ENCODE data around the gene PMEPA1.

PMEPA1 gene

DNA sequence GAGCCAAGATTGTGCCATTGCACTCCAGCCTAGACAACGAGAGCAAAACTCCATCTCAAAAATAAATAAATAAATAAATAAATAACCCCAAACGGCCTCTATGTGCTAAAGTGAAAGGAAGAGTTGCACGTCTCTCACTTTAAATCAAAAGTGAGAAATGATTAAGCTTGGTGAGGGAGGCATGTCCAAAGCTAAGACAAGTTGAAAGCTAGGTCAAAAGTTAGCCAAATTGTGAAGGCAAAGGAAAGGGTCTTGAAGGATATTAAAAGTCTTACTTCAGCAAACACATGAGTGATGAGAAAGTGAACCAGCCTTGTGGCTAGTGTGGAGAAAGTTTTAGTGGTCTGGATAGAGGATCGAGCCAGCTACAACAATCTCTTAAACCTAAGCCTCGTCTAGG is 103.9 kb downstream of the PMEPA1 start:
- DNase-seq (ENCODE audit: low spot score), result no peak

GRCh38 chr20:57605045-57605444 is 104.8 kb downstream of the PMEPA1 start:
- DNase-seq (ENCODE audit: low spot score), result no peak

GRCh38 chr20:57603120-57603519 is 106.7 kb downstream of the PMEPA1 start:
- DNase-seq (ENCODE audit: low spot score), result no peak

- no peak for DNase-seq (ENCODE audit: low spot score)
Observed at GRCh38 chr20:57601737-57602136, 108.1 kb downstream of the PMEPA1 start.

DNA sequence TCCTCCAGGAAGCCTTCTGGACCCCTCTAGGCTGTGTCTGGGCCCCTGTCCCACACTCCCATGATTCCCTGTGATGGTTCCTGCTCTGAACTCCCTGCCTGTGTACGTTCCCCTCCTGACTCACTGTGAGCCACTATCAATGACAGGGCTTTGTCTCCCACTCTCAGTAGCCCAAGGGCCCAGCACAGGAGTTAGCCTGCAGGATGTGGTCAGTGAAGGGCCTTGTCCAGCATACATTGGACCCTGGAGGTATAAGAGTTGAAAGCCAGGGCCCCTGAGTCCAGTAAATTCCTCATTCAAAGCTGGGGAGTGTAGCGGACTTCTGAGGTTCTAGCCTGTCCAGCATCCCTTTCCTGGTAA is 108.6 kb downstream of the PMEPA1 start:
- DNase-seq (ENCODE audit: low spot score), result no peak

DNA sequence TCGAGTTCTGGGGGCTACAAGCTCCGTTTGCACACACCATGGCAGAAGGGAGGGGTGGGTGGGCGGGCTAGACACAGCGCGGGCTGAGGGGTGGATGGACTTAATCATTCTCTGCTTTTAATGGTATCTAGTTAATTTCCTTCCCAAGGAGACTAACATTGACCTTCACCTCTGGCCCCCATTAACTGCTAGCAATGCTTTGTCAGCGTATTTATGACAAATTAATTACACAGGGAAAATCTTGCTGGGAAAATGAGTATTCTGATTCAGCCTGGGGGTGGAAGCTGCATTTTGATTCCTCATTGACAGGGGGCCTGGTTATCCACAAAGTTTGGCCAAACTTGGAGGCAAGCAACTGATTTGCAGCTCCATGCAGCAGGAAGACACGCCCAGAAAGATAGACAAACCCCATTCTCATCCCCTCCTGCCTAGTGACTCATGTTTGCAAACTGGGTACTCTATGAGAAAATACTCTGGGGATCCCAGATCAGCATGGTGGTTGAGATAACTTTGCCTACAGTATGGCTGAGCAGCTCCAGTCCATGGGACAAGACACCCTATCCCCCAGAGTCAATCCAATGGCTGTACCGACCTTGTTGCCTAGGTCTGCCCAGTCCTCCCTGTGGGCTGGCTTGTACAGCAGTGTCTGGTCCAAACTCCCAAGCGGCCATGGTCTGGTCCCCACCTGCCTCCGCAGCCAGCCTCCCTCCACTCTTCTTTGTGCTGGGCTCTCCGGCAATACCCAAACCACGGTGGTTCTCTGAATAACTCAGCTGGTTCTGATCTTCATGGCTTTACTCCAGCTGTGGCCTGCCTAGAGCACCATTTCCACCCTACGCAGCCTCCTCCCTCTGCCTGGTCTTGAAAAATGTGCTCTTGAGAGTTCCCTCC is 109.2 kb downstream of the PMEPA1 start:
- DNase-seq (ENCODE audit: low spot score), result no peak

- DNase-seq (ENCODE audit: low spot score), result no peak
Observed at GRCh38 chr20:57598491-57598890, 111.3 kb downstream of the PMEPA1 start.
